Prostate gland (tissue), 2 donors: ENCODE results near the gene GPR162. TPM values are rescaled to one million over a fixed set of nuclear protein-coding genes. Genes with fewer than 3 reads are reported as not detected.

Source experiments
- DNase-seq: peaks from one replicate; pipeline ENCODE4 v3.0.0-alpha.2; 2019; ENCODE audit warnings: low spot score
- H3K27ac ChIP-seq, 2 donors: fragments of 200-600 bp; sonication (generic); 2 replicates each; pipeline ENCODE4 v1.5.1; 2017 to 2019
- H3K27me3 ChIP-seq: fragments of 200-600 bp; sonication (generic); replicated peaks from 2 replicates; pipeline ENCODE4 v1.5.1; 2019; ENCODE audit not compliant: insufficient read depth
- H3K36me3 ChIP-seq, 2 donors: fragments of 200-600 bp; sonication (generic); 1 replicate in 1 of 2; 2 replicates in 1 of 2; pipeline versions ENCODE4 v1.5.1 to v1.8.1; 2017 to 2019
- H3K4me1 ChIP-seq: fragments of 200-600 bp; sonication (generic); replicated peaks from 2 replicates; pipeline ENCODE4 v1.5.1; 2019
- H3K4me3 ChIP-seq, 2 donors: fragments of 200-600 bp; sonication (generic); 2 replicates each; pipeline ENCODE4 v1.5.1; 2017 to 2019
- H3K9me3 ChIP-seq: fragments of 200-600 bp; sonication (generic); 2 replicates; pipeline ENCODE4 v1.5.1; 2017
- CTCF ChIP-seq, 4 experiments: fragments of 200-600 bp in 2 of 4; fragments of 450-650 bp in 2 of 4; sonication (generic) in 2 of 4; IDR thresholded peaks; 1 replicate in 3 of 4; 2 replicates in 1 of 4; pipeline ENCODE4 v1.5.1; 2016 to 2019; ENCODE audit warnings: antibody characterized with exemption in 4 of 4, mild to moderate bottlenecking in 2 of 4, moderate library complexity in 2 of 4
- POLR2A ChIP-seq: fragments of 450-650 bp; IDR thresholded peaks from one replicate; pipeline ENCODE4 v1.6.1; 2016; ENCODE audit warnings: antibody characterized with exemption, mild to moderate bottlenecking
- POLR2AphosphoS5 ChIP-seq: sonication (generic); formaldehyde crosslinking; IDR thresholded peaks from one replicate; pipeline ENCODE4 v1.6.1; 2017; ENCODE audit warnings: antibody characterized with exemption
- WGBS: methylation state at CpG from one replicate; pipeline ENCODE4 v1.1.5; 2018; 5-methylcytosine and 5-hydroxymethylcytosine counted together
- intact Hi-C: fragments of 100-400 bp; cut with DNase I; formaldehyde crosslinking; loops from one replicate; pipeline ENCODE4 v1.14.2; 2022
- total RNA-seq, 2 donors: library from RNA; depleted of rRNA; stranded (reverse); fragments of >200 nt; gene quantifications; one replicate each; pipeline ENCODE4 v1.1.0, GENCODE V29; 2016

Gene GPR162
- total RNA-seq, 2 donors from 2014 or later: 4.3 to 4.4 TPM

DNA sequence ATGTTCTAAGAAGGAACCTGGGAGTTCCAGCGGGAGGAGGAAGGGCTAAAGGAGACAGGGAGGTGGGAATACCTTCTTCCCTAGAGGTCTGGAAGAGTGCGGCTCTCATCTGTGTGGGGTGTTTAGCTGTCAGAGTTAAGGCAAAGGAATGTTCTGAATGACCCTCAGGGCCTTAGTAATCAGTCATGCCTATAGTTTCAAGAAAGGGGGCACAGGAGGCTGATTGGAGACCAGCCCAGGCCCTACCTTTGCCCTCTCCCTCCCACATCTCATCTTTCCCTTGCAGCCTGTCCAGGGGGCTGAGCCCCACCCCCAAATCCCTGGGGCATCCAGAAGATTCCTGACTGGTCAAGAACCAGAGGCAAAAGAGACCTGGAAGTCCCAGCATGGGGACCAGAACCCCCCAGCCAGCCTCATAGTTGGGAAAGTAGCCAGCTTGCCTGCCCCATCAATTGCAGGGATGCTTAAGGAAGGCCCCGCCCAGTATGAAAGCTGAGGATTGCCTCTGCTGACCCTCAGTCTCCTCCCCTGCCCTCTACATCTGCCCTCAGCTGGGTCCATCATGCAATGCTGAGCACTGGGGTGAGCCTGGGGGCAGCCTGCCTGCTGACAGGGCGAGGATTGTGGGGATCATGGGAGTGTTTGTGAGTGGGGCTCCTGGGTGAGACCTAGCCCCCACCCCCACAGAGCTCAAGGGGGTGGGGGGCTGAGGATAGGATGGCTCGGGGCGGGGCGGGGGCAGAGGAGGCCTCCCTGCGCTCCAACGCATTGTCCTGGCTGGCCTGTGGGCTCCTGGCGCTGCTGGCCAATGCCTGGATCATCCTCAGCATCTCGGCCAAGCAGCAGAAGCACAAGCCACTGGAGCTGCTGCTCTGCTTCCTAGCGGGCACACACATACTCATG, 1.8 kb downstream of the GPR162 start:
- H3K36me3 ChIP-seq: no peaks in the 10 kb centered on the region
- TF ChIP-seq POLR2A: no peak
- TF ChIP-seq CTCF (IDR thresholded peaks at IDR 0.05): no peak
- TF ChIP-seq POLR2AphosphoS5: no peak
- H3K4me3 ChIP-seq: no peak overlapping the region
- no peak overlapping the region for H3K27ac ChIP-seq
- H3K4me1 ChIP-seq: no peaks in the 10 kb centered on the region
- H3K9me3 ChIP-seq: no peaks in the 10 kb centered on the region
- DNase-seq: no peak
- intact Hi-C loops: no loop called here
- 78% methylated on average over 11 of the region's 12 CpGs for WGBS
- no peaks in the 10 kb centered on the region for H3K27me3 ChIP-seq

DNA sequence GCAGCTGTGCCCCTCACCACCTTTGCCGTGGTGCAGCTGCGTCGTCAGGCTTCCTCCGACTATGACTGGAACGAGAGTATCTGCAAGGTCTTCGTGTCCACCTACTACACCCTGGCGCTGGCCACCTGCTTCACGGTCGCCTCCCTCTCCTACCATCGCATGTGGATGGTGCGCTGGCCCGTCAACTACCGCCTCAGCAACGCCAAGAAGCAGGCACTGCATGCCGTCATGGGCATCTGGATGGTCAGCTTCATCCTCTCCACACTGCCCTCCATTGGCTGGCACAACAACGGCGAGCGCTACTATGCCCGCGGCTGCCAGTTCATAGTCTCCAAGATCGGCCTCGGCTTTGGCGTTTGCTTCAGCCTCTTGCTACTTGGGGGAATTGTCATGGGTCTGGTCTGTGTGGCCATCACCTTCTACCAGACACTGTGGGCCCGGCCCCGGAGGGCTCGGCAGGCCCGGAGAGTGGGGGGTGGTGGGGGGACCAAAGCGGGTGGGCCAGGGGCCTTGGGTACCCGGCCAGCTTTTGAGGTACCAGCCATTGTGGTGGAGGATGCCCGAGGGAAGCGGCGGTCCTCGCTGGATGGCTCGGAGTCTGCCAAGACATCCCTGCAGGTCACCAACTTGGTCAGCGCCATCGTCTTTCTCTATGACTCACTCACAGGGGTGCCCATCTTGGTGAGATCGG, 2.6 kb downstream of the GPR162 start:
- intact Hi-C loops: no loop called here
- H3K9me3 ChIP-seq: no peaks in the 10 kb centered on the region
- H3K36me3 ChIP-seq: no peaks in the 10 kb centered on the region
- 83% methylated on average over 37 of the region's 37 CpGs for WGBS
- H3K27me3 ChIP-seq: no peaks in the 10 kb centered on the region
- H3K4me3 ChIP-seq: no peak overlapping the region
- no peaks in the 10 kb centered on the region for H3K4me1 ChIP-seq
- DNase-seq: no peak
- no peak for TF ChIP-seq CTCF (IDR thresholded peaks at IDR 0.05)
- no peak for TF ChIP-seq POLR2A
- no peak overlapping the region for H3K27ac ChIP-seq

DNA sequence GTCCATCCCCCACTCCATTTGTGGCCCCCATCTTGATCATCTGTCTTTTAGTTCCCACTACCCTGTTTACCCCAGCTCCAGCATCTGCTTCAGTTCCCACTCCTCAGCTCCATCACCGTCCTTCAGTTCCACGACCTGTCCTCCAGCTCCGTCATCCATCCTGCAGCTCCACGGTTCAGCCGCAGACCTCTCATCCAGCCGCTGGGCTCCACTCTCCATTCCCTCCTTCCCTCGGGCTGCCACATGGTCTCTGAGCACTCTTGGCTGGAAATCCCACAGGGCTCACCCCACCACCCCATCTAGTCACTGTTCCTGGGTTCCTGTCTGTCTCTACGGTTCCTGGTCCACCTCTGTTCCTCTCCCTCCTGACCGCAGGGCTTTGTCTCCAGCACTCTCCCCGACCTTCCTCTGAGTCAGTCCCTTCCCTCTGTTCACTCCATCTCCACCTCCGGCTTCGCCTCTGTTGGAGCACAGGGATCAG, 3.3 kb downstream of the GPR162 start:
- WGBS: 38% methylated on average over 12 of the region's 12 CpGs
- no peaks in the 10 kb centered on the region for H3K4me1 ChIP-seq

GRCh38 chr12:6825398-6826124, 3.9 kb downstream of the GPR162 start:
- no peak overlapping the region for H3K4me3 ChIP-seq
- no peaks in the 10 kb centered on the region for H3K27me3 ChIP-seq
- no peak for TF ChIP-seq POLR2A
- peak; percentile 55 for TF ChIP-seq POLR2AphosphoS5
- peak; percentile 89 to 94 (median 93) for TF ChIP-seq CTCF (IDR thresholded peaks at IDR 0.05)
- H3K27ac ChIP-seq: no peak overlapping the region
- 10% methylated on average over 18 of the region's 19 CpGs for WGBS
- intact Hi-C loops: loop anchor here (5.0 kb wide), 3 partner anchors 58 to 208 kb away; partner anchors contain the start of genes MLF2 and PTMS
- peak; percentile 77 for DNase-seq
- H3K4me1 ChIP-seq: no peaks in the 10 kb centered on the region
- H3K36me3 ChIP-seq: no peaks in the 10 kb centered on the region
- H3K9me3 ChIP-seq: no peaks in the 10 kb centered on the region

More for the DNA sequence above, 3.3 kb downstream of the GPR162 start:
- no peaks in the 10 kb centered on the region for H3K36me3 ChIP-seq
- H3K27ac ChIP-seq: no peak overlapping the region
- no peak overlapping the region for H3K4me3 ChIP-seq
- no peaks in the 10 kb centered on the region for H3K9me3 ChIP-seq
- TF ChIP-seq POLR2AphosphoS5 (no peak), POLR2A (no peak), CTCF (IDR thresholded peaks at IDR 0.05) (no peak)
- intact Hi-C loops: loop anchor here (5.0 kb wide), 3 partner anchors 58 to 208 kb away; partner anchors contain the start of genes MLF2 and PTMS
- no peak for DNase-seq
- no peaks in the 10 kb centered on the region for H3K27me3 ChIP-seq
